ENCODE data around the gene MAN1C1. TPM values are rescaled to one million over a fixed set of nuclear protein-coding genes. Genes with fewer than 3 reads are reported as not detected.
A peak's percentile ranks its signal among the peaks of the same experiment; 100 is the strongest.

The MAN1C1 gene
- total RNA-seq, 6 experiments from 2014 or later = 10.7 to 38.8 (median 21.0) TPM

DNA sequence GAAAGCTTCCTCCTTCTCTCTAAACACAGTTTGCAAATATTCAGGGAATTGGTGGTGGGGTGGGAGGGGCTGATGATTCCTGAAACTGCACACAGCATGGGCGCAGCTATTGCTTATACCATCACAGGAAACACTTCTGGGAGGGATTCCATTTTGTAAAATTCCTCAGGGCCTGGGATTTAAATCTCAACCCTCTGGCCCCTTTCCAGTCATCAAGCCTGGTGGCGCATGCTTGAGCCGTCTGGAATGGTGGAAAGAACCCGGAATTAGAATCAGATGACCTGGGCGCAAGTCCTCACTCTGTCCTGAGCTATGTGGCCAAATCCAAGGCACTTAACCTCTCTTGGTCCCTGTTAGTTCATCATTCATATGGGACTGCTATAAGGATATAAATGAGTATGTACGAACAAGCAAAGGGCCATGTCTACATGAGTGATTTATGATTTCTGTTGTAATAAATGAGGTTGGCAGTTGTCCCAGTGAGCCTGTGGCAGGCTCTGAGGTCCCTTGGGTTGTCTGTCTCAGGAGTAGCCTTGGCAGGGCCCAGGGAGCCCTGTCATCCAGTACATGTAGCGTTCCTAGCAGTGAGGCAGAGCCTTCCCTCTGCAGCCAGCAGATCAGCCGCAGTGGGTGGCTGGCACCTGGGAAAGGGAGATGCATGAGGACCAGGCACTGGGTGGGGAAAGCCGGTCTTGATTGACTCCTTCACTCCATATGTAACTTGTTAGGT lies 72.0 kb downstream of the MAN1C1 start:
- TF ChIP-seq POLR2A (IDR thresholded peaks at IDR 0.05) = no peak
- TF ChIP-seq, protein P1, sequence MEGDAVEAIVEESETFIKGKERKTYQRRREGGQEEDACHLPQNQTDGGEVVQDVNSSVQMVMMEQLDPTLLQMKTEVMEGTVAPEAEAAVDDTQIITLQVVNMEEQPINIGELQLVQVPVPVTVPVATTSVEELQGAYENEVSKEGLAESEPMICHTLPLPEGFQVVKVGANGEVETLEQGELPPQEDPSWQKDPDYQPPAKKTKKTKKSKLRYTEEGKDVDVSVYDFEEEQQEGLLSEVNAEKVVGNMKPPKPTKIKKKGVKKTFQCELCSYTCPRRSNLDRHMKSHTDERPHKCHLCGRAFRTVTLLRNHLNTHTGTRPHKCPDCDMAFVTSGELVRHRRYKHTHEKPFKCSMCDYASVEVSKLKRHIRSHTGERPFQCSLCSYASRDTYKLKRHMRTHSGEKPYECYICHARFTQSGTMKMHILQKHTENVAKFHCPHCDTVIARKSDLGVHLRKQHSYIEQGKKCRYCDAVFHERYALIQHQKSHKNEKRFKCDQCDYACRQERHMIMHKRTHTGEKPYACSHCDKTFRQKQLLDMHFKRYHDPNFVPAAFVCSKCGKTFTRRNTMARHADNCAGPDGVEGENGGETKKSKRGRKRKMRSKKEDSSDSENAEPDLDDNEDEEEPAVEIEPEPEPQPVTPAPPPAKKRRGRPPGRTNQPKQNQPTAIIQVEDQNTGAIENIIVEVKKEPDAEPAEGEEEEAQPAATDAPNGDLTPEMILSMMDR (IDR thresholded peaks at IDR 0.05) = no peak
- Histone ChIP-seq H3K27me3 (no peaks in the 10 kb centered on the region), H3K4me3 (no peak overlapping the region), H3K4me1 (peaks cover 0 to 25% (median 2%) of the 10 kb centered on the region in 4 donors), H3K36me3 (no peaks in the 10 kb centered on the region), H3K27ac (peak overlapping the region in 2 of 3 donors; percentile 34 to 45), H3K9me3 (no peaks in the 10 kb centered on the region)
- intact Hi-C loops (cut with DNase I) = no loop called here
- 52% methylated on average over 3 of the region's 9 CpGs for WGBS (ENCODE audit: insufficient coverage, low coverage, low lambda C conversion rate, missing lambda C conversion rate)
- ATAC-seq (no peak), DNase-seq (no peak)

DNA sequence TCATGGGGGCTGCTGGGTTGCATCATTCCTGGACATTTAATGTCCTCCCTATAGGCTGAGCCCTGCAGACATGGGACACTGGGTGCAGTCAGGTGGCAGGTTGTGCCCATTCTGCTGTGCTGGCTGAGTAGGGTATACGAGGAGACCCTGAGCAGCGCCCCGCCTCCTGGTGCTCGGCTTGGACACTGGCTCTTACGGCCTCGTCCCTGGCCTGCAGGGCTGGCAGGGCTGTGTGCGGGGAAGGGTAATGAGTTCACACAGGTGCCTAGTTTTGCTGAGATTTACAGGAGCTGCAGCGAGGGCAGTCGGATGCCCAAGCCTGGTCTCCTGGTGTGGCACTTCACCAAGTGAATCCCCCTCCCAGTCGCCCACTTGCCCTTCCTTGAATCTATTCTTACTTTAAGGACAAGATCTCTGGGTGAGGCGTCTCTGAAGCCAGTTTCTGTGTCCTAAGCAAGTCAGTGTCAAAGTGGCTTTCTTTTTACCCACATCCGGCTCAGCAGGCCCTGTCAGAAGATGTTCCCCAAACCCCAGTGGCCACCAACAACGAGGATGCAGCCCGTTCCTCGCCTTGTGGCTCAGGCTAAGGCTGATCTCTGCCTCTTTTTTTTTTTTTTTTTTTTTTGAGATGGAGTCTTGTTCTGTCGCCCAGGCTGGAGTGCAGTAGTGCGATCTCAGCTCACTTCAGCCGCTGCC lies 73.2 kb downstream of the MAN1C1 start:
- no peak for DNase-seq
- no peaks in the 10 kb centered on the region for H3K9me3 ChIP-seq
- no peaks in the 10 kb centered on the region for H3K27me3 ChIP-seq
- no peak overlapping the region for H3K4me3 ChIP-seq
- H3K4me1 ChIP-seq = peaks cover 0 to 37% (median 11%) of the 10 kb centered on the region in 4 donors
- peak in 1 of 4 donors; percentile 2 for ATAC-seq
- 87% methylated on average over 9 of the region's 18 CpGs for WGBS (ENCODE audit: insufficient coverage, low coverage, low lambda C conversion rate, missing lambda C conversion rate)
- H3K36me3 ChIP-seq = no peaks in the 10 kb centered on the region
- TF ChIP-seq, protein P1 (IDR thresholded peaks at IDR 0.05) = no peak
- intact Hi-C loops (cut with DNase I) = no loop called here
- H3K27ac ChIP-seq = no peak overlapping the region

DNA sequence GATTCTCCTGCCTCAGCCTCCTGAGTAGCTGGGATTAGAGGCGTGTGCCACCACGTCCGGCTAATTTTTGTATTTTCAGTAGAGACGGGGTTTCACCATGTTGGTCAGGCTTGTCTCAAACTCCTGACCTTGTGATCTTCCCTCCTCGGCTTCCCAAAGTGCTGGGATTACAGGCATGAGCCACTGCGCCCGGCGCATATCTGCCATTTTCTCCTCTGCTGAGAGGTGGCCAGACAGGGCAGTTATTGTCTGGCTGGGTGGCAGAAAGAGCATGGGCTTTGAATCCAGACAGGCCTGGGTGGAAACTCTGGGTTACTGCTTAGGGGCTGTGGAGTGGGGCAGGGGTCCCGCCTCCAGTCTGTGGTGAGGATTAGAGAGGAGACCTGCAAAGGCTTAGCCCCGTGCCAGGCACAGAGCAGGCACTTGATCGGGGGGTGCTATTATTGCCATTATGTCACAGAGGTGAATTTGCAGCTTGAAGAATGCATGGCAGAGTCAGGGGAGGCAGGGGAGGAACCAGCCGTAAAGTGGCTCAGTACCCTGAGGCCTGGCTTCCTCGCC lies 73.9 kb downstream of the MAN1C1 start:
- no peak for DNase-seq
- WGBS (ENCODE audit: insufficient coverage, low coverage, low lambda C conversion rate, missing lambda C conversion rate) = 96% methylated on average over 9 of the region's 13 CpGs
- no peak for ATAC-seq
- no peaks in the 10 kb centered on the region for H3K9me3 ChIP-seq
- TF ChIP-seq, protein P1 (IDR thresholded peaks at IDR 0.05) = no peak
- no peak for TF ChIP-seq POLR2A (IDR thresholded peaks at IDR 0.05)
- H3K27me3 ChIP-seq = no peaks in the 10 kb centered on the region
- peaks cover 0 to 43% (median 13%) of the 10 kb centered on the region in 4 donors for H3K4me1 ChIP-seq
- no peaks in the 10 kb centered on the region for H3K36me3 ChIP-seq
- intact Hi-C loops (cut with DNase I) = no loop called here
- no peak overlapping the region for H3K4me3 ChIP-seq
- H3K27ac ChIP-seq = no peak overlapping the region

DNA sequence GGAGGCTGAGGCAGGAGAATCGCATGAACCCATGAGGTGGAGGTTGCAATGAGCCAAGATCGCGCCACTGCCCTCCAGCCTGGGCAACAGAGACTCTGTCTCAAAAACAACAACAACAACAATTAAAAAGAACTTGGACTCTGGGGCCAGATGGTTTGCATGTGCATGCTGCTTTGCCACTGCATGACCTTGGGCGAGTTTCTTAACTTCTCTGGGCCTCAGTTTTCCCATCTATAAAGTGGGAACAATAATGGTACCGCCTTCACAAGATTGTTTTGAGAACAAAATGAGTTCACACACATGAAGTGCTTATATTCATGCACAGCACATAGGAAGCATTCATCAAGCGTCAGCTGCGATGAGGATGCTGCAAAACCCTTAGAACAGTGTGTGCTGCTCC lies 74.6 kb downstream of the MAN1C1 start:
- no peak for ATAC-seq
- H3K36me3 ChIP-seq = no peaks in the 10 kb centered on the region
- no peaks in the 10 kb centered on the region for H3K27me3 ChIP-seq
- no peak for DNase-seq
- H3K9me3 ChIP-seq = no peaks in the 10 kb centered on the region
- 89% methylated on average over 3 of the region's 7 CpGs for WGBS (ENCODE audit: insufficient coverage, low coverage, low lambda C conversion rate, missing lambda C conversion rate)
- intact Hi-C loops (cut with DNase I) = no loop called here
- peaks cover 0 to 44% (median 16%) of the 10 kb centered on the region in 4 donors for H3K4me1 ChIP-seq
- no peak overlapping the region for H3K27ac ChIP-seq
- TF ChIP-seq, protein P1 (IDR thresholded peaks at IDR 0.05) = no peak
- TF ChIP-seq POLR2A (IDR thresholded peaks at IDR 0.05) = no peak
- H3K4me3 ChIP-seq = no peak overlapping the region
